GM21786 (cell line): Measurements from ENCODE around the gene TOGARAM2.
"Not testable (repeated sequence)": the region's sequence is repeated elsewhere in the genome, so short reads cannot be mapped to it uniquely, and the experiment has no call there.

Experiments used
- ATAC-seq: cut with Tn5 transposase; IDR thresholded peaks from one replicate; pipeline ENCODE4 v1.9.1; 2021; ENCODE audit not compliant: unreplicated experiment

Gene TOGARAM2

DNA sequence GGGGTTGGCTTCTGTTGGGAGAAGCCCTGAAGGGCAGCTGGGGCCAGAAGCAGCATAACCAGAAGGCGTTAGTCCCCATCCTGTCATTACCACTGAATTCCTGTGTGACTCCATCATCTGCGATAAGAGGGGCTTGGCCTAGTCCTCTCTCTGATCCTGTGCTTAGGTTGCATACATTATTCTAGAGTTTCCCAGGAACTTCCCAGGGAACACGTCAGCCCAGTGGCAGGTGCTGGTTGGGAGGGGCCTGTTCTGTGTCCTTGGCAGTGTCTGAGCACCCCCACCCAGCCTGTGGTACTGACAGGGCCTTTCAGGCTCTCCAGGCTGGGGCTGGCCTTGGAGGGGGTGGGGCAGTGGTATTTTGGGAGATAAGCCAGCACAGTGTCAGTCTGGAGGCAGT is 4.5 kb upstream of the TOGARAM2 start:
- no peak for ATAC-seq

DNA sequence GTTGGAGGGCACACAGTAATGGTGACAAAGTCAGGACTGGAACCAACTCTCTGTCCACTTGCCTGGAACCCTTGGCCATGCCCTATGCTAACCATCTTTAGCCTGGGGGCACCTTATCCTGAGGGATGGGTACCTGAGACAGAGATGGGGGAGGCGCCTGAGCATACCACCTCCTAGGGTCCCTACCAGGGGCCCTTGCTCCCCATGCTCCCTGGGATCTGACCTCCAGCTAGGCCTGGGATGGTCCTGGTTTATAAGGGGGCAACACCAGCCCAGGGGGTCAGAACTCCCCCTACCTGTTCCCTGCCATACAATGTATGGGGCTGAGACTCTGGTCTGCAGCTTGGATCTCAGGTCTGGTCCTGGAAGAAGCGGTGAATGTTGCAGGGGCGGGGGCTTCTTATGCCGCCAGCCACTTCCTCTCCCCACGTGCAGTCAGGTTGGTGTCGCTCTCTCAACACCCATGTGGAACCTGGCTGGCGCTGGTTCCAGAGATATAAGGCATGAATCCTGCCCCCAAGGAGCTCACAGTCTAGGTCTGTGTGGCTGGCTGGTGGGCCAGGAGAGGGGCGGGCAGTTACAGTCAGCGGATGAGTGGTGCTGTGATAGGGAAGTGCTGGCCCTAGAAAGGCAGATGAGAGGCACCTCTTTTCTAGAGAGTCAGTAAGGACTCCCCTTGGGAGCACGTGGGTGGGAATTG is 3.8 kb upstream of the TOGARAM2 start:
- no peak for ATAC-seq

DNA sequence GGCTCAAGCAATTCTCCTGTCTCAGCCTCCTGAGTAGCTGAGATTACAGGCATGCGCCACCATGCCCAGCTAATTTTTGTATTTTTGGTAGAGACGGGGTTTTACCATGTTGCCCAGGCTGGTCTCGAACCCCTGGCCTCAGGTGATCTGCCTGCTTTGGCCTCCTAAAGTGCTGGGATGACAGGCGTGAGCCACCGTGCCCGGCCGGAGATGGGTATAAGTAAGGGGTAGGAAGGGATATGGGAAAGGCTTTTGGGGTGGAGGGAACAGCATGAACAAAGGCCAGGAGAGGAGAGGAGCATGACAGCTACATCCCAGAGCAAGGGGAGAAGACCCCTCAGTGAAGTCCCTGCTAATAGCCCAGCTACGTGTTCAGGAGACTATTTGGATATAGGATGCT is 3.1 kb upstream of the TOGARAM2 start:
- ATAC-seq, result not testable (repeated sequence)

DNA sequence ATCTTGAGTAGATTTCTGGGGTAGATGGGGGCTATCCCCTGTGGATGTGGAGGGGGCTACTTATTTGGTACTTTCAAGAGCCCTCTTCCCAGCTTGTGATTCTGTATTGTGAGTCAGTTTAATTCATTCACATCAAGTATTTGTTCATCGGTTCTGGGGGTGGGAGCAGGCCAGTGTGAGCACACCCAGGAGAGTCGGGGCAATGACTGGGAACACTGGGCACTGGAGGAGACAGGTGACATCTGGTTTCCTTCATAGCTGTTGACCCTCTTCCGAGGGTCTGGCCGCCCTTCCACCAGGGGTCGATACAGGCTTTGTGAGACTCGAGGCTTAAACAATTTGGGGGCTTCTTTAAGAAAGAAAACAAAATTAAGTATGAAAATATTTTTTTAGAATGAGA is 2.5 kb upstream of the TOGARAM2 start:
- no peak for ATAC-seq

DNA sequence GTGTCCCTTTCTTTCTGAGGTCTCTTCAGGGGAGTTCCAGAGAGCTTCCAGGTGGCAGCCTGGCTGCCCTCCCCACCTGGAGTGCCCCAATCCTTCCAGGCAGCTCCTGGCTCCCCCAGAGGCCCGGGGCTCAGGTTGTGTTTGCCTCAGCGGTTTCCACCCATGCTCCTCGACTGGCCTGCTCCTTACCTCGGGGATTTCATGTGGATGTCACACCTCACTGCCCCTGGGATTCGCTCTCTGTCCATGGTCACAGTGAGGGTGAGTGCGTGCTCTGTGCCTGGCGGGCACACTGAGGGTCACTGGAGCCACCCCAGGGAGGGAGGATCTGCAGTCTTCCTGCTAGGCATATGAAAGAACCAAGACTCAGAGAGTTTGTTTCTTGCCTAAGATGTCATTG is 2.1 kb upstream of the TOGARAM2 start:
- no peak for ATAC-seq

DNA sequence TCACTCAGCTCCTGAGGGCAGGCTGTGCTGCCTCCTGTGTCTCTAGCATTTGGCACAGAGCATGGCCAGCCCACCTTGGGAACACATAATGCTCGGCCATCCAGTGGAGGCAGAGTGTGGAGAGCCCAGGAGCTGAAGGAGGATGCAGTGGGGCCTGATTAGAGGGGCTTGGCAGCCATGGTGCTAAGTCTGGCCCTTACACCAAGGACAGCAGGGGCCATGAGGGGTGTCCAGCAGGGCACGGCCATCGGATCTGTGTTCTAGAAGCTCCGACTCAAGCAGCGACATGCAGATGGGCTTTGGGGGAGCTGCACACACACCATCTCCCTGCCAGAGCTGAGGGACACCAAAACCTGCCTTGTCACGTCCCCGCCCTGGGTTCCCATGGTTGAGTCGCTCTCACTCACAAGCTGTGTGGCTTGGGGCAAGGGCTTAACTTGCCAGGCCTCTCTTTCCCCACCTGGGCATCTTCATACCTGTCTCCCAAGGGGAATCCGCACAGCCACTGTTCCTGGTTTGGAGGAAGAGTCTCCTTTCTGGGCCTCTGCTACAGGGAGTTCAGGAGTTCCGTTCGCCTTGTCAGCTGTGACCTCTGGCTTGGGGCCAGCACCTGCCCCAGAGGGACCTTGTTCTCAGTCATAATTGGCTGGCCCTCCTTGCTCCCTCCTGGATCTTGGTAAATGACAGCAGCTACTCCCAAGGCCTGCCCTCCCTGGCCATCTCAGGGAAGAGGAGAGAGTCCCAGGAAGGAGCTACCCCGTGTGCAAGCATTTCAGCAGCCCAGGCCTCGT is 1.3 kb upstream of the TOGARAM2 start:
- no peak for ATAC-seq

DNA sequence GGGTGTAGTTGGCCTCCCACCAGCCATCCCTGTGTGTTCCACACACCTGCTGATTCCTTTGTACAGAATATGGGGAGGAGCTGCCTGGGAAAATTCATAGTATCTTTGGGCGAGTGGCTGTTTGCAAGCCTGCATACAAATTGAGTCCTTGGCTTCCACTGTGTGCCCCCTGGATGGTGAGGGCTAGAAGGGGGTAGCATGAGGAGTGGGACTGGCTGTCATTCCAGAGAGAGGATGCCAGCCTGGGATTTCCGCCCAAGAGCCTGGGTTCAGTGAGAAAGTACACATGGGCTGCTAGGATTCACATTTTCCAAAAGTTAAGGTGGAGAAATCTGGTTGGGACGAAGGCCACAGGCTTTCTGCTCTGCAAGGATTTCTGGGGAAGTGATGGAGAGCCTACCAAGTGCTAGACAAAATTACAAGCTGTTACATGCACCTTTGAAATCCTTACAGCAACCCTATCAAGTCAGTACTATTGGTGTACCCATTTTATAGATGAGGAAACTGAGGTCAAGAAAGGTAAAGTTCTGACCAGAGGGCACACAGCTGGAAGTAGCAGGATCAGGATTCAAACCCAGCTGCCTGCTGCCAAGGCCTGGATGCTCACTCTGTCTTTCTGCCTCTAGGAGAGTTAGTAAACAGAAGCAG is 606 bp upstream of the TOGARAM2 start:
- no peak for ATAC-seq

DNA sequence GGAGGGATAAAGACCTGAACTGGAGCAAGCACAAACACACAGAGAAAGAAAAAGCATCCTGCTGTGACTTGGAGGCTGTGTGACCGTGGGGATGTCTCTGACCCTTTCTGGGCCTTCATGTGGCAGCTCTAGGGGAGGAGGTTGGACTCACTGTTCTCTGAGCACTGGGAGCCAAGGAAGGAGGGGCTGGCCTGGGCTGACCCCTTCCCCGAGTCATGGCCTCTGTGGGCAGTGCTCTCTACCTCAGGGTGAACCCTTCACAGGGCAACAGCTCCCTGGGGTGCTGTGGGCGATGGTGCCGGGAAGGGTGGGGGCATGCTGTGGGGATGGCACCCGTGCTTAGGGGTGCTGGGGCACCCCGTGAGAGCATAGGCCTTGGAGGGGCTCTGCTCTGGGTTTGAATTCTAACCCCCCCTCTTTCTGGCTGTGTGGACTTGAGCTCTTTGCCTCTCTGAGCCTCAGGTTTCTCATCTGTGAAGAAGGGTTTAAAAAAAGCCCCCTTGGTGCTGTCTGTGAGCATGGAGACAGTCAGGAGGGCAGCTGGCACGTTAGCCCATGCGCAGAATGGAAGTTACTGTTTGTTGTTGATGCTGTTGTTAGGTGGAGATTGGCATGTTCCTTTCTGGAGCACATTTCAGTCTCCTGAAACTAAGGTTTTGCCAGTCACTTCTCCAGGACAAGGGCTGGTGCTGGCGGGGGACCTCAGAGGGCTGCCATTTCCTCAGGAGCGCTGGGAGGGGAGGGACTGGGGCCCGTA is 700 bp downstream of the TOGARAM2 start:
- no peak for ATAC-seq

DNA sequence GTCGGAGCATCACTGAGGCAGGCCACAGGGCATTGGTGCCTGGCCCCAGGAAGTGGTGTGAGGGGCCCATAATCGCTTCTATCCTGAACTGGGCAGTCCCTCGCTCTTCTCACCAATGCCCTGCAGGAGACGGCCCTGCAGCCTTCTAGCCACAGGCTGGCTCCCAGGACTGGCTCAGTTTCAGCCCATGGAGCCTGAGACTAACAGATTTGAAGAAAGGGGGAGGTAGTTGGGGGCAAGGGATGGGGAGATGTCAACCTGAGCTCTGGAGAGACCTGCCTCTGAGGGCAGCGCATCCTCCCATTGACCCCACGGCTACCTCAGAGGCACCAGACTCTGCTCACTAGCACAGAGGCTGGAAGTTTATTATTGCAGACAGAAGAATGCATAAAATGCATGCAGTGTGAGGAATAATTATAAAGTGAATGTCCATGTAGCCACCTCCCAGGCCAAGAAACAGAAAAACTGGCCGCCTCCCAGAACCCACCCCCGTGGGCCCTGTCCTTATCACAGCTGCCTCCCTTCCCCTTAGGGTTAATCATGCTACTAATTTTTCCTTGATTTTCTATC is 1.4 kb downstream of the TOGARAM2 start:
- ATAC-seq, result no peak

DNA sequence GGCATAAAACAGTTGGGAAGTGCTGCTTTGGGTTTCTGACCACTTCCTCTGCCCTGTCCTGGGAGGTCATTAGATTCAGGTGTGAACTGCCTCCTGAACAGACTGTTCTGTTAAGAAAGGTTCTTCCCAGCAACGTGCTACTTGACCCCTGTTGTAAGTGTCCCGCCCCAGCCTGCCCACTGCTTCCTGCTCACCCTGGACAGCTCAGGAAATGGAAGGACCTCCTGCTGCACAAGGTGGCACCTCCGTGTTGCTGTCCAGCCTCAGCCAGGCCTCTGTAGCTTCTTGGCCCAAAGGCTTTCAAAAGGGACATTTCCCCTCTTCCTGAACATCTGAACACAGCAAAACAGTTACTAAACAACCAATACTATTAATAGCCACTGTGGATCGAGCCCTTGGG is 5.3 kb downstream of the TOGARAM2 start:
- ATAC-seq, result no peak

DNA sequence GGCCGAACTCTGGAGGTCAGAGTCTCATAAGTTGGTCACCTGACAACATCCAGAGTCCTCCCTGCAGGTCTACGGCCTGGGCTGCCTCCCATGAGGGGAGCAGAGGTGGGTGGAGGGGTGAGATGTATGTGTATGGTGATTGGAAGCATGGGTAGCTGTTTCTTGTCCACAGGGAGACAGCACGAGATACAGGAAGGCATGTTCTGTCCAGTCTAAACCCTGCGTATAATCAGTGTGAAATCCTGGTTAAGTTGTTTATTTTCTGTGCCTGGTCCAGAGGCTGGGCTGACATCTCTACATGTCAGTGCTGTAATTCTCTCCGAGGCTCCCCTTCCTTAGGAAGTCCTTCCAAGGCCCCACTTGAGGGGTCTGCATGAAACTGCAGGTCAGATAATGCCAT is 8.9 kb downstream of the TOGARAM2 start:
- ATAC-seq, result no peak

DNA sequence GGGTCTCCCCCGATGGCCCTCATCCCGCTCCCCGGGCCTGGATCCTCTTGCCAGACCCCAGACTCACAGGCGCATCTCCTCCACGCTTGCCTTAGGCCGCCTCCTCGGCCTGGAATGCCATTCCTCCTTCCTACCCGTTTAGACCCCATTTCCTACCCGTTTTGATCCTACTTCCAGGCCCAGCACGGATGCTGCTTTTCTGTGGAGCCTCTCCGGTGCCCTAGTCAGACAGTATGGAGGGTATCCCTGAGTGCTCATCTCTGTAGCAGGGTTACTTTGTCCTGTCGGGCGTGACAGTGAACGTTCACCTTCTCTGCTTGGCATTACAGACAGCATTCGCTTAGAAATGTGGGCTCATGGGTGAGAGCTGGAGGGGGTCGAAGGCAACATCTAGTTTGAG is 9.3 kb downstream of the TOGARAM2 start:
- ATAC-seq, result no peak

DNA sequence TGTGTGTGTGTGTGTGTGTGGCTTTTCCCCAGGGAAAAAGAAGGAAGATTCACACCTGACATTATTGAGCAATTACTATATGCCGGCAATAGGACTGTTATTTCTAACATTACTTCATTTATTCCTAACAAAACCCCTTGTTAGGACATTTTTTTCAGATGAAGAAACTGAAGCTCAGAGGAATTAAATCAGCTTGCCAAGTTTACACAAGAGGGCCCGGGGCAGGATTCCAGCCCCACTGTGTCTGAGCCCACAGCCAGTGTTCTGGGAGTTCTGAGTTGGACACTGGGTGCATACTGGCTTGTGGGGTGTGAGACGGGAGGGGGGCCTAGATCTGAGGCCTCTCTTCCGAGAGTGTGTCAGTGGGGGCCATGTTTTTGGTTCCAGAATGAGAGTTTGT is 9.9 kb downstream of the TOGARAM2 start:
- no peak for ATAC-seq

DNA sequence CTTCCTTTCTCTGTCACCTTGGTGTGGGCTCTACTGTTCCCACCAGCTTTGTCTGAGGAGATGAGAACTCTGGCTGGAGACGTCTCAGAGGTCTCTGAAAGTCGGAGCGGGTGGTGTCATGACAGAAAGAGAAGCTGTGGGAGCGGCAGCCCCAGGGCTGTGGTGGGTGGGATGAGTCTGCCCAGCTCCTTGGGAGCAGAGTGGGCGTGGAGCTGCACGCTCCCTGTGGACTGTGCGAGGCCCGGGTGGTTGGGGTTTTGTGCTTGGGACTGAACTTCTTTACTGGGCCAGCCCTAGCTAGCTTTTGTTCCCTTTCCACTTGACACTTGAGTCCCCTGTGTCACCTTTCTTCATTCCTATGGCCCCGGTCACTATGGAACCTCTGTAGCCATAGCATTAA is 10.4 kb downstream of the TOGARAM2 start:
- ATAC-seq, result no peak

DNA sequence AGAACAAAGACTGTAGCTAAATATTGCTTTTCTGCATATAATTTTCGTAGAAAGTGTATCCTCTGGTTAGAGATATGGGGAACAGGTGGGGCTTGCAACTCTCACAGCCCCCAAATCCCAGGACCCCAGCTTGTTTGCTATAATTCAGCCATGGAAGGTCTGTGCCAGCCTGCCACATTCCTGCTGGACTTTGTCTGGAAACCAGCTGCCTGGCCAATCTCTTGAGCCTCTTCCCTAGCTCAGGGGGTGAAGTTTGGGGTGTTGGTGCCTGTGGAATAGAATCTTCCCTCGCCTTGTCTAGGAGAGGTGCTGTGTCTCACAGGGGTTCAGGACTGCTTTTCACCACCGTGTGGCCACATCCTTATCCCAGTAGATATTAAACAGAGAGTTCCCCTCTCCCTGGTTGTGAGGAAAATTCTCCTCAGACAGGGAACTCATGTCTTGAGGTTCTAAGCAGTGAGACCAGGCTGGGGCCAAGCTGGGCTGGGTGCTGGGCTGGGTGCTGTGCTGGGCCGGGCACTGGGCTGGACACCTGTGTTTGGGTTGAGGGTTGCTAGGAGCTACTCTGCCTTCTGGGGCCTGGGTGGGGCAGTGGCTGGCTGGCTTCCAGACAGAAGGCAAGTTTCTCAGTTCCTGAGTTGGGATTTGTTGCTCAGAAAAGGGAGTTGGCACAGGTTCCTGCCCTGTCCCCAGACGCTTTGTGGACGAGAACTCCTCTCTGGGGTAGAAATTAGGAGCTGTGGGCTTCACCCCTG is 12.3 kb downstream of the TOGARAM2 start:
- no peak for ATAC-seq

DNA sequence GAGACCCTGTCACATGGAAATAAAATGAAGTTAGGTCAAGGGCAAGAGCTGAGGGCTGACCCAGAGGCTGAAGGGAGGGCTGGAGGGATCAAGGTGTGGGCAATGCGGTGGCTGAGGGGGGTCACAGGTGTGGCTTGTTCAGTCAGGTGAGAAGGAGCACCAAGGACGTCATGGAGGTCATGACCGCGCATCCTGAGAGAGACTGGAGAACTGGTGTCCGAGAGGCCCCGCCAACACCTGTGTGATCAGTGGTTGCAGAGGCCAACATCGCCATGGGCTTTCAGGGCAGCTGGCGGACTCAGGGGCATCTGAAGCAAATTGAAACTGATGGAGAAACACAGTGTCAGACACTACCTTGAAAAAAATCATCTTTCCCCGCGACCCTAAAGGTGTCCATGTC is 13.0 kb downstream of the TOGARAM2 start:
- ATAC-seq, result no peak

DNA sequence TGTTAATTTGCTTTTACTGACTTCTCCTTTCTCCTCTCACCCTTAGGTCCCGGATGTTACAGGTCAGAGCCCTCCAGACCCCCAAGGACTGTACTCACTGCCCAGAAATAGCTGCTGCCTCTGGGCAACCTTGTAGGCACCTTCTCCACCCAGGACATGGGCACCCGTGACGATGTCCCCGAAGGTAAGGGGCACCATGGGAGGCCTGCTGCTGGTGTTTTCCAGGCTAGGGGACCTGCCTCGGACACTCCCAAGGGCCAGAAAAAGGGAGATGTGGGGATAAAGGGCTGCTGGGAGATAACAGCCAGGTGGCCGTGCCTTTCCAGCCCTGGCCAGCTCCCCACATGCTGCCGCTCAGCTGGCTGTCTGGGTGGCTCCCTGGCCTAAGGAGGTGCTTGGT is 13.6 kb downstream of the TOGARAM2 start:
- no peak for ATAC-seq

DNA sequence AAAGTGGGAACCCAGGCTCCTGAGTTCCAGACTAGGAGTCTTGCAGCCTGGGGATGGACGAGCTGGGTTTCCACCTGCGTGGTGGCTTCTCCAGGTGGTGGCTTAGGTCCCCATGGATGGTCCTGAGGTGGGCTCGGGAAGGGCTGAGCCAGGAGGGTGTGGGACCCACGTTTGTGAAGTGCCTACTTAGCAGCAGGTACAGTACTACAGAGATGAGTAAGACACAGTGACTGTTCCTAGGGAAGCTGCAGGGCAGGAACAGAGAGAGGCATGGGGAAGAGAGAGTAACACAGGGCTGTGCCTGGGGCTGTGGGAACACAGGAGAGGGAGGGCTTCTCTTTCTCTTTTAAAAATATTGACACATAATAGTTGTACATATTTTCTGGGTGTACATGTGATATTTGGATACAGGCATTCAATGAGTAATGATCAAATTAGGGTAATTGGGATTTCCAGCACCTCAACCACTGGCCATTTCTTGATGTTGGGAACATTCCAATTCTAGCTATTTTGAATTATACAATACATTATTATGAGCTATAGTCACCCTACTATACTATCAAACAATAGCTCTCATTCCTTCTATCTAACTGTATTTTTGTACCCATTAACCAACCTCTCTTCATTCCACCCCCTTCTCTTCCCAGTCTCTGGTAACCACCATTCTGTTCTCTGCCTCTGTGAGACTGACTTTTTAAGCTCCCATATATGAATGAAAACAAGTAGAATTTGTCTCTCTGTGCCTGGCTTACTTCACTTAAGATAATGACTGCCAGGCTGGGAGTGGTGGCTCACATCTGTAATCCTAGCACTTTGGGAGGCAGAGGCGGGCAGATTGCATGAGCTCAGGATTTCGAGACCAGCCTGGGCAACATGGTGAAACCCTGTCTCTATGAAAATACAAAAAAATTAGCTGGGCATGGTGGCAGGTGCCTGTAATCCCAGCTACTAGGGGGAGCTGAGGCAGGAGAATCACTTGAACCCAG is 15.0 kb downstream of the TOGARAM2 start:
- no peak for ATAC-seq

DNA sequence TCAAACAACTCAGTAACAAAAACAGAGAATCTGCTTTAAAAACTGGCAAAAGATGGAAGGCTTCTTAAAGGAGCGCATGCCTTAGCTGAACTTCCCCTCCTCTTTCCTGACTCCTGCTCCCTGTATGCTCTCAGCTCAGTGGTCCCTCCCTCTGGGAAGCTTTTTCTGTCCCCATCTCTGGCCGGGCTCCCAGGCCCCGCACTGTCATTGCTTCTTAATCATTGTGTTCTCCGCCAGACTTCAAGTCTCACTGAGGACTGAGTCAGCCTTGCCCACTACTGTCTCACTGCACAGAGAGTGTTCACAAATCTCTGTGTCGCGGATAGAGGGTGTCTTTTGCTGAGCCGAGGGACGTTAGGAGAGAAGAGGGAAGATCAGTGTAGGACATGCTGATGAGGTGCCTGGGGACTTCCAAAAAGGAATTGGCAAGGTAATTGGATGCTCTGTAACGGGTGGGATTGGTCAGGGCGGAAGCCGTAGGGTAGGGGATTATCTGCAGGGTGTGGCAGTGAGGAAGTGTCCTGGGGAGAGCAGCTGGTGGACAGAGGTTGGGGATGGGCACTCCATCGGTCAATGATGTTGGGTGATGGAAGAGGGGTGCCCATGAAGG is 16.2 kb downstream of the TOGARAM2 start:
- no peak for ATAC-seq
